ENCODE results near the gene CSH2. TPM values are rescaled to one million over a fixed set of nuclear protein-coding genes. Genes with fewer than 3 reads are reported as not detected.
"Not testable (repeated sequence)": the region's sequence is repeated elsewhere in the genome, so short reads cannot be mapped to it uniquely, and the experiment has no call there.

CSH2 gene
- total RNA-seq, 1 experiment from 2014 or later: not detected

DNA sequence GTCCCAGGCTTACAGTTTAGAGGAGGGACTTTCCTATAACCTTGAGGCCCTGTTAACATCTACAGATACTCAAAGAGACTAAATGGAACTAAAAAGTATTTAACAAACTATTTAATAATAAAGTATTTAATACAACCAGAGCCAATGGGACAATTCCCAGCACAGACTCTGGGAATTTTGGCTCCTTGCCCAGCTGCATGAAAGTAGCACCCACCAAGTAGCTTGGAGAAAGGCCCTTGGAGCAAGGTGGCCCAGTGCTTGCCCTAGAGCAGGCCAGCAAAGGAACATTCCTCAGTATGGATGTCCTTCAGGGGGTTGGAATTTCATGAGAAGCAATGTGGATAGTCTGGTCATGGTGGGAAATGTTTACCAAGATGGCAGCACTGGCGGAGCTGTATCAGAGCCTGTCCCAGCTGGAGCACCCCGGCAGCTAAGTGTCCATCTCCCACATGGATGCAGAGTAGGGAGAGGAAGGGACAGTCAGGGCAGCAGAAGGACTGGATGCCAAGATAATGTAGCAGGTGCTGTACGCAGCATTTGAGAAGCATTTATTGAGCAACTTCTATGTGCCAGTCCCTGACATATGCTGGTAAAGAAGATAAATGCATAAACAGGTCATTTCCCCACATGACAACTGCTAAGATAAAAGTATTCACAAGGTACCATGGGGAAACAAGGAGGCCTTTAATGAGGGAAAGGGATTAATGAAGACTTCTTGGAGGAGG is 25.8 kb downstream of the CSH2 start:
- no TSS peak for BruUV-seq (replicated peaks)
- Histone ChIP-seq H3K36me3 (ENCODE audit: insufficient read depth, low read length, poor library complexity, severe bottlenecking) (no peaks in the 10 kb centered on the region), H3K9me3 (ENCODE audit: low read depth, low read length, poor library complexity, severe bottlenecking) (no peaks in the 10 kb centered on the region), H3K4me1 (ENCODE audit: insufficient read depth, low read length, poor library complexity, severe bottlenecking) (no peaks in the 10 kb centered on the region), H3K4me3 (ENCODE audit: low read depth, low read length, poor library complexity, severe bottlenecking) (no peak overlapping the region), H3K27me3 (replicated peaks; ENCODE audit: insufficient read depth, low read depth, low read length, poor library complexity) (no peaks in the 10 kb centered on the region), H3K27ac (ENCODE audit: low read depth, low read length, poor library complexity, severe bottlenecking) (no peak overlapping the region)
- CTCF ChIA-PET: no interaction called here
- TF ChIP-seq, protein P1, sequence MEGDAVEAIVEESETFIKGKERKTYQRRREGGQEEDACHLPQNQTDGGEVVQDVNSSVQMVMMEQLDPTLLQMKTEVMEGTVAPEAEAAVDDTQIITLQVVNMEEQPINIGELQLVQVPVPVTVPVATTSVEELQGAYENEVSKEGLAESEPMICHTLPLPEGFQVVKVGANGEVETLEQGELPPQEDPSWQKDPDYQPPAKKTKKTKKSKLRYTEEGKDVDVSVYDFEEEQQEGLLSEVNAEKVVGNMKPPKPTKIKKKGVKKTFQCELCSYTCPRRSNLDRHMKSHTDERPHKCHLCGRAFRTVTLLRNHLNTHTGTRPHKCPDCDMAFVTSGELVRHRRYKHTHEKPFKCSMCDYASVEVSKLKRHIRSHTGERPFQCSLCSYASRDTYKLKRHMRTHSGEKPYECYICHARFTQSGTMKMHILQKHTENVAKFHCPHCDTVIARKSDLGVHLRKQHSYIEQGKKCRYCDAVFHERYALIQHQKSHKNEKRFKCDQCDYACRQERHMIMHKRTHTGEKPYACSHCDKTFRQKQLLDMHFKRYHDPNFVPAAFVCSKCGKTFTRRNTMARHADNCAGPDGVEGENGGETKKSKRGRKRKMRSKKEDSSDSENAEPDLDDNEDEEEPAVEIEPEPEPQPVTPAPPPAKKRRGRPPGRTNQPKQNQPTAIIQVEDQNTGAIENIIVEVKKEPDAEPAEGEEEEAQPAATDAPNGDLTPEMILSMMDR (conservative IDR thresholded peaks at IDR 0.05; ENCODE audit: low read depth, low read length): no peak
- no peak for TF ChIP-seq EZH2 (IDR thresholded peaks at IDR 0.05; ENCODE audit: borderline replicate concordance, low read depth, low read length, poor library complexity, severe bottlenecking)
- DNase-seq (ENCODE audit: low spot score): no peak
- POLR2A ChIA-PET (ENCODE audit: low non-redundant PET): no interaction called here
- intact Hi-C loops (cut with micrococcal nuclease; ENCODE audit: unreplicated experiment): no loop called here

DNA sequence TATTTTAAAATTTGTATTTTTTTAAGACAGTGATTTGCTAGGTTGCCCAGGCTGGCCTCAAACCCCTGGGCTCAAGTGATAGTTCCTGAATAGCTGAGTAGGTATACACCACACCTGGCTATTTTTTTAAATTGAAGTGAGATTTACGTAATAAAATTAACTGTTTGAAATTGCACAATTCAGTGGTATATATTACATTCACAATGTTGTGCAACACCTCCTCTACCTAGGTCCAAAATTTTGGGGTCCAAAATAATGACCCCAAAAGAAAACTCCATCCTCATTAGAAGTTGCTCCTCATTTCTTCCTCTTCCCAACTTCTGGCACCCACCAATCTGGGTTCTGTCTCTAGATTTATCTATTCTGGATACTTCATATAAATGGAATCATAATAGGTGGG is 28.0 kb downstream of the CSH2 start:
- TF ChIP-seq, protein P1 (conservative IDR thresholded peaks at IDR 0.05; ENCODE audit: low read depth, low read length): no peak
- no peak for TF ChIP-seq EZH2 (IDR thresholded peaks at IDR 0.05; ENCODE audit: borderline replicate concordance, low read depth, low read length, poor library complexity, severe bottlenecking)
- Histone ChIP-seq H3K36me3 (ENCODE audit: insufficient read depth, low read length, poor library complexity, severe bottlenecking) (no peaks in the 10 kb centered on the region), H3K4me3 (ENCODE audit: low read depth, low read length, poor library complexity, severe bottlenecking) (no peak overlapping the region), H3K27ac (ENCODE audit: low read depth, low read length, poor library complexity, severe bottlenecking) (no peak overlapping the region), H3K4me1 (ENCODE audit: insufficient read depth, low read length, poor library complexity, severe bottlenecking) (peaks cover 9% of the 10 kb centered on the region), H3K27me3 (replicated peaks; ENCODE audit: insufficient read depth, low read depth, low read length, poor library complexity) (no peaks in the 10 kb centered on the region), H3K9me3 (ENCODE audit: low read depth, low read length, poor library complexity, severe bottlenecking) (no peaks in the 10 kb centered on the region)
- no TSS peak for BruUV-seq (replicated peaks)
- POLR2A ChIA-PET (ENCODE audit: low non-redundant PET): no interaction called here
- no peak for DNase-seq (ENCODE audit: low spot score)
- intact Hi-C loops (cut with micrococcal nuclease; ENCODE audit: unreplicated experiment): no loop called here
- CTCF ChIA-PET: no interaction called here

DNA sequence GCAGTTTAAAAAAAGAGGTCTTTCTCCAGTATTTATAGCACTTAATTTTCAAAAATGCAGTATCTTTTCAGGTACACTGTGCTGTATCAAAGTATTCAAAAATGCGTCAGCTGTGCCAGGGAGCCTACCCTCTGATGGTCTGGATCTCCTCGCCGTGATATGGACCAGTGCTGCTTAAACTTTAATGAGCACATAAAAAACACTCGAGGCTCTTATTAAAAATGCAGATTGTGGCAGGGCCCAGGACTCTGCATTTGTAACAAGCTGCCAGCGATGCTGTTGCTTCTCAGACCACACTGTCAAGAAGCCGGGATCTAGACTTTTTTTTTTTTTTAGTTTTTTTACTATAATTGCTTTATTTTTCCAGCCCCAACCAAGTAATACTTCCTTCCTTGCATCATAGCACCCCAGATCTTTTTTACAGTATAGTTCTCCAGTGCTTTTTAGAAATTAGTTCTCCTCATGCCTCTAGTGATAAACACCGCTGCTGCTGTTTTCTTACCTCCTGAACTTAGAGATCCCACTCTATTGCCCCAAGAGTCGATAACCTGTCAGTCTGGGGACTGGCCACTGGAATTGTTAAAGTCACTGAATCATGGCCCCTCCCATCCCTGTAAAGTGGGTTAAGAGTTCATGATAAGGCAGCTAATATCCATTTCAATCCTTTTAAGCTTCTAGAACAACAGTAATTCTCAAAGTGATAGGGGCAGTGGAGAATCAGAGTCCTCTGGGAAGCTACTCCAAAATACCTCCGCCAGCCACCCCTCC is 29.4 kb downstream of the CSH2 start:
- Histone ChIP-seq H3K27ac (ENCODE audit: low read depth, low read length, poor library complexity, severe bottlenecking) (no peak overlapping the region), H3K4me3 (ENCODE audit: low read depth, low read length, poor library complexity, severe bottlenecking) (peak overlapping the region; percentile 95), H3K9me3 (ENCODE audit: low read depth, low read length, poor library complexity, severe bottlenecking) (no peaks in the 10 kb centered on the region), H3K4me1 (ENCODE audit: insufficient read depth, low read length, poor library complexity, severe bottlenecking) (peaks cover 23% of the 10 kb centered on the region), H3K27me3 (replicated peaks; ENCODE audit: insufficient read depth, low read depth, low read length, poor library complexity) (no peaks in the 10 kb centered on the region), H3K36me3 (ENCODE audit: insufficient read depth, low read length, poor library complexity, severe bottlenecking) (no peaks in the 10 kb centered on the region)
- TF ChIP-seq EZH2 (IDR thresholded peaks at IDR 0.05; ENCODE audit: borderline replicate concordance, low read depth, low read length, poor library complexity, severe bottlenecking): no peak
- TF ChIP-seq, protein P1 (conservative IDR thresholded peaks at IDR 0.05; ENCODE audit: low read depth, low read length): no peak
- intact Hi-C loops (cut with micrococcal nuclease; ENCODE audit: unreplicated experiment): no loop called here
- POLR2A ChIA-PET (ENCODE audit: low non-redundant PET): no interaction called here
- CTCF ChIA-PET: interaction anchor here (0.7 kb wide), 1 partner anchor 17 kb away, joined by 5 read pairs; the partner anchor contains the start of gene PSMC5
- DNase-seq (ENCODE audit: low spot score): no peak
- no TSS peak for BruUV-seq (replicated peaks)

DNA sequence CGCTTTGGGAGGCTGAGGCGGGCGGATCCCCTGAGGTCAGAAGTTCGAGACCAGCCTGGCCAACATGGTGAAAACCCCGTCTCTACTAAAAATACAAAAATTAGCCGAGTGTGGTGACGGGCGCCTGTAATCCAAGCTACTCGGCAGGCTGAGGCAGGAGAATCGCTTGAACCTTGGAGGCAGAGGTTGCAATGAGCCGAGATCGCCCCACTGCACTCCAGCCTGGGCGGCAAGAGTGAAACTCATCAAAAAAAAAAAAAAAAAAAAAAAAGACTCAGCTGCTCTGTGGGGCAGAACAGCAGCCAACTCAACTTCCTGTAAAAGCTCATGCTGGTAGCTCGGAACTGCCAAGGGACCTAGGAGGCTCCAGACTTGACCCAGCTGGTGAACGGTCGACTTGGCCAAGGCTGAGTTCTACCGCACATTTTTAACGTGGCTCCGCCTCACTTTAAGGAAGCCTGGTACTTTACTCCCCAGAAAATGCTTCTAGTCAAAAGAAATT is 30.0 kb downstream of the CSH2 start:
- peak overlapping the region; percentile 62 for H3K27ac ChIP-seq (ENCODE audit: low read depth, low read length, poor library complexity, severe bottlenecking)
- H3K4me3 ChIP-seq (ENCODE audit: low read depth, low read length, poor library complexity, severe bottlenecking): peak overlapping the region; percentile 95
- H3K4me1 ChIP-seq (ENCODE audit: insufficient read depth, low read length, poor library complexity, severe bottlenecking): peaks cover 30% of the 10 kb centered on the region
- intact Hi-C loops (cut with micrococcal nuclease; ENCODE audit: unreplicated experiment); DNase-seq (ENCODE audit: low spot score); H3K36me3 ChIP-seq (ENCODE audit: insufficient read depth, low read length, poor library complexity, severe bottlenecking); H3K27me3 ChIP-seq (replicated peaks; ENCODE audit: insufficient read depth, low read depth, low read length, poor library complexity); H3K9me3 ChIP-seq (ENCODE audit: low read depth, low read length, poor library complexity, severe bottlenecking): not testable (repeated sequence)
- BruUV-seq (replicated peaks): TSS peak; percentile 84
- POLR2A ChIA-PET (ENCODE audit: low non-redundant PET): interaction anchor here (0.6 kb wide), 1 partner anchor 303 kb away, joined by 3 read pairs; no protein-coding TSS in a partner anchor
- CTCF ChIA-PET: interaction anchor here (0.7 to 1.2 kb wide), 3 partner anchors 9 to 23 kb away, joined by 4 to 5 read pairs (median 5); partner anchors contain the start of gene PSMC5
